ENCODE results near the gene JAKMIP2.
"Not testable (repeated sequence)": the region's sequence is repeated elsewhere in the genome, so short reads cannot be mapped to it uniquely, and the experiment has no call there.

- TF ChIP-seq CTCF (IDR thresholded peaks at IDR 0.05; ENCODE audit: poor library complexity, severe bottlenecking); EZH2 (IDR thresholded peaks at IDR 0.05; ENCODE audit: borderline replicate concordance, insufficient read depth, low read length, poor library complexity, severe bottlenecking); REST (IDR thresholded peaks at IDR 0.05; ENCODE audit: borderline replicate concordance); MXI1 (conservative IDR thresholded peaks at IDR 0.05; ENCODE audit: poor library complexity, severe bottlenecking); TAF1 (IDR thresholded peaks at IDR 0.05; ENCODE audit: low read depth); POLR2AphosphoS5 (IDR thresholded peaks at IDR 0.05); RAD21 (conservative IDR thresholded peaks at IDR 0.05); EP300 (conservative IDR thresholded peaks at IDR 0.05; ENCODE audit: poor library complexity, severe bottlenecking); SMC3 (conservative IDR thresholded peaks at IDR 0.05; ENCODE audit: poor library complexity): not testable (repeated sequence)
Observed at GRCh38 chr5:147721191-147721960, 61.2 kb downstream of the JAKMIP2 start.
